HG03196 (cell line): ENCODE results near the gene PARVA.

Source experiments
- ATAC-seq: cut with Tn5 transposase; IDR thresholded peaks from one replicate; pipeline ENCODE4 v1.9.1; 2021; ENCODE audit not compliant: unreplicated experiment

The PARVA gene

GRCh38 chr11:12430954-12431595 is 53.7 kb downstream of the PARVA start:
- no peak for ATAC-seq

- no peak for ATAC-seq
Observed at GRCh38 chr11:12432507-12432906, 55.1 kb downstream of the PARVA start.

- no peak for ATAC-seq
Observed at GRCh38 chr11:12433121-12433520, 55.8 kb downstream of the PARVA start.

- no peak for ATAC-seq
Observed at GRCh38 chr11:12433571-12434324, 56.4 kb downstream of the PARVA start.

GRCh38 chr11:12434325-12434654 is 56.9 kb downstream of the PARVA start:
- no peak for ATAC-seq

- ATAC-seq, result no peak
Observed at GRCh38 chr11:12435264-12435663, 57.9 kb downstream of the PARVA start.

- ATAC-seq, result no peak
Observed at GRCh38 chr11:12436266-12436665, 58.9 kb downstream of the PARVA start.

- ATAC-seq, result no peak
Observed at GRCh38 chr11:12438291-12438690, 60.9 kb downstream of the PARVA start.

- no peak for ATAC-seq
Observed at GRCh38 chr11:12439615-12440014, 62.2 kb downstream of the PARVA start.

GRCh38 chr11:12440565-12440964 is 63.2 kb downstream of the PARVA start:
- ATAC-seq, result no peak

GRCh38 chr11:12441231-12441861 is 64.0 kb downstream of the PARVA start:
- no peak for ATAC-seq

GRCh38 chr11:12444601-12445000 is 67.2 kb downstream of the PARVA start:
- no peak for ATAC-seq

GRCh38 chr11:12445001-12445400 is 67.6 kb downstream of the PARVA start:
- no peak for ATAC-seq

GRCh38 chr11:12446863-12447262 is 69.5 kb downstream of the PARVA start:
- ATAC-seq, result no peak

- no peak for ATAC-seq
Observed at GRCh38 chr11:12448131-12448939, 71.0 kb downstream of the PARVA start.

- ATAC-seq, result no peak
Observed at GRCh38 chr11:12449961-12450715, 72.8 kb downstream of the PARVA start.

GRCh38 chr11:12451179-12451814 is 73.9 kb downstream of the PARVA start:
- no peak for ATAC-seq

- no peak for ATAC-seq
Observed at GRCh38 chr11:12453243-12453642, 75.9 kb downstream of the PARVA start.

GRCh38 chr11:12454782-12455181 is 77.4 kb downstream of the PARVA start:
- ATAC-seq, result no peak

- ATAC-seq, result no peak
Observed at GRCh38 chr11:12455938-12456337, 78.6 kb downstream of the PARVA start.
